Measurements from ENCODE around the gene COL25A1. TPM values are rescaled to one million over a fixed set of nuclear protein-coding genes. Genes with fewer than 3 reads are reported as not detected.
"Not testable (repeated sequence)": the region's sequence is repeated elsewhere in the genome, so short reads cannot be mapped to it uniquely, and the experiment has no call there.

The COL25A1 gene
- total RNA-seq, 6 donors from 2014 or later = 0.15 to 0.79 (median 0.27) TPM; not detected in 2

DNA sequence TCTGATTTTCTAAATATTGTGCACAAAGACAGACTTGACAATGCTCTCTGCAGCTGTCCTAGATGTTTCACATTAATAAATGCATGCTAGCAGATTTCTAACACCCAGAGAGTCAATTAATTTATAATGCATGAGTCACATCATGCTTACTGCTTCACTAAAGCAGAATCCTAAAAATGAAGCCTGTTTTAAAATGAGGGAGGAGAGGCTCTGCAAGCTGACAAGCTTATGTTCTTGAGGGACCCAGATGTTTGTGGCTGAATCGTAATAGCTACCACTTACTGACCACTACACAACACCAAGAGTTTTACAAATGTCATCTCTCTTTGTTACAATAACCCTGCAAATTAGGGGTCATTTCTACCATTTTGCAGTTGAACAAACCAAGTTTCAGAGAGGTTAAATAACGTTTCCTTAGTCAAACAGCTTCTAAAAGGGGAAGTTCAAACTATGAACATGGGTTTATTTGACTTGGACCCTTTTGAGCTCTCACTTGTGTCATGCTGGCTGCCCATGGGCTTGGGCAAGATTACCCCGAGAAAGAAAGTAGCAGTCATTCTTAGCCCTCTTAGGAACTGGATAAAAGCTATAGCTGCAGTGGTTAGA, 276.9 kb downstream of the COL25A1 start:
- Histone ChIP-seq H3K4me3 (no peak overlapping the region), H3K4me1 (no peaks in the 10 kb centered on the region), H3K27me3 (no peaks in the 10 kb centered on the region), H3K9me3 (no peaks in the 10 kb centered on the region), H3K27ac (no peak overlapping the region), H3K36me3 (no peaks in the 10 kb centered on the region)
- ATAC-seq (ENCODE audit: low FRiP score in 2 of 2) (no peak), DNase-seq (no peak)
- TF ChIP-seq, protein P1, sequence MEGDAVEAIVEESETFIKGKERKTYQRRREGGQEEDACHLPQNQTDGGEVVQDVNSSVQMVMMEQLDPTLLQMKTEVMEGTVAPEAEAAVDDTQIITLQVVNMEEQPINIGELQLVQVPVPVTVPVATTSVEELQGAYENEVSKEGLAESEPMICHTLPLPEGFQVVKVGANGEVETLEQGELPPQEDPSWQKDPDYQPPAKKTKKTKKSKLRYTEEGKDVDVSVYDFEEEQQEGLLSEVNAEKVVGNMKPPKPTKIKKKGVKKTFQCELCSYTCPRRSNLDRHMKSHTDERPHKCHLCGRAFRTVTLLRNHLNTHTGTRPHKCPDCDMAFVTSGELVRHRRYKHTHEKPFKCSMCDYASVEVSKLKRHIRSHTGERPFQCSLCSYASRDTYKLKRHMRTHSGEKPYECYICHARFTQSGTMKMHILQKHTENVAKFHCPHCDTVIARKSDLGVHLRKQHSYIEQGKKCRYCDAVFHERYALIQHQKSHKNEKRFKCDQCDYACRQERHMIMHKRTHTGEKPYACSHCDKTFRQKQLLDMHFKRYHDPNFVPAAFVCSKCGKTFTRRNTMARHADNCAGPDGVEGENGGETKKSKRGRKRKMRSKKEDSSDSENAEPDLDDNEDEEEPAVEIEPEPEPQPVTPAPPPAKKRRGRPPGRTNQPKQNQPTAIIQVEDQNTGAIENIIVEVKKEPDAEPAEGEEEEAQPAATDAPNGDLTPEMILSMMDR (IDR thresholded peaks at IDR 0.05) = no peak
- TF ChIP-seq POLR2A (IDR thresholded peaks at IDR 0.05) (no peak), POLR2AphosphoS5 (IDR thresholded peaks at IDR 0.05) (no peak), EP300 (IDR thresholded peaks at IDR 0.05) (no peak)
- WGBS, 2 donors = 57 to 70% methylated on average over 3 of the region's 3 CpGs

DNA sequence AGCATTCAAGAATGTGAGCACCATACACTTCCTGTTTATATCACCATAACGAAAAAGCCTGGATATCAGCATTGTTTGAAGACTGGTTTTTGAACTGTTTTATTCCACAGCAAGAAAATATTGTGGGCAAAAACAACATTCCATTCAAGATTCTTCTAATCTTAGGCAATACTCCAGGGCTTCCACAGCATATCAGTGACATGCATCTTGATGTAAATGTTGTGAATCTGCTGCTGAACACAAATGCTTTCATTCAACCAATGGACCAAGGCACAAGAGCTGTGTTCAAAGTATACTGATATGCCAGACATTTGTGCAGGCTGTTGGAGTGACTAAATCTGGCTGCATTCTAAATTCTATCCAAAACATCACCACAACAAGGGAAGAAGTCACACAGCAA, 279.5 kb downstream of the COL25A1 start:
- 29 to 42% methylated on average over 1 of the region's 1 CpG for WGBS, 2 donors
- no peak overlapping the region for H3K27ac ChIP-seq
- TF ChIP-seq EP300 (IDR thresholded peaks at IDR 0.05) (no peak), POLR2AphosphoS5 (IDR thresholded peaks at IDR 0.05) (no peak), POLR2A (IDR thresholded peaks at IDR 0.05) (no peak)
- TF ChIP-seq, protein P1 (IDR thresholded peaks at IDR 0.05) = no peak

DNA sequence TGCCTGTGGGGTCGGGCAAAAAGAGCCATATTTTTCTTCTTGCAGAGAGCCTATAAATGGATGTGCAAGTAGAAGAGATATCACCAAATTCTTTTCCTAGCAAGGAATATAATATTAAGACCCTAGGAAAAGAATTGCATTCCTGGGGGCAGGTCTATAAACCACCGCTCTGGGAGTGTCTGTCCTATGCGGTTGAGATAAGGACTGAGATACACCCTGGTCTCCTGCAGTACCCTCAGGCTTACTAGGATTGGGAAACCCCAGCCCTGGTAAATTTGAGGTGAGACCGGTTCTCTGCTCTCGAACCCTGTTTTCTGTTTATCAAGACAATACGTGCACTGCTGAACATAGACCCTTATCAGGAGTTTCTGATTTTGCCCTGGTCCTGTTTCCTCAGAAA, 280.8 kb downstream of the COL25A1 start:
- H3K4me3 ChIP-seq; DNase-seq; H3K27me3 ChIP-seq; ATAC-seq (ENCODE audit: low FRiP score in 2 of 2); H3K4me1 ChIP-seq; H3K36me3 ChIP-seq; H3K9me3 ChIP-seq; H3K27ac ChIP-seq: not testable (repeated sequence)
- 97 to 98% methylated on average over 6 of the region's 6 CpGs for WGBS, 2 donors

More for the DNA sequence above, 279.5 kb downstream of the COL25A1 start:
- Histone ChIP-seq H3K36me3 (no peaks in the 10 kb centered on the region), H3K9me3 (no peaks in the 10 kb centered on the region), H3K4me3 (no peak overlapping the region), H3K4me1 (no peaks in the 10 kb centered on the region), H3K27me3 (no peaks in the 10 kb centered on the region)
- ATAC-seq (ENCODE audit: low FRiP score in 2 of 2) (no peak), DNase-seq (no peak)

DNA sequence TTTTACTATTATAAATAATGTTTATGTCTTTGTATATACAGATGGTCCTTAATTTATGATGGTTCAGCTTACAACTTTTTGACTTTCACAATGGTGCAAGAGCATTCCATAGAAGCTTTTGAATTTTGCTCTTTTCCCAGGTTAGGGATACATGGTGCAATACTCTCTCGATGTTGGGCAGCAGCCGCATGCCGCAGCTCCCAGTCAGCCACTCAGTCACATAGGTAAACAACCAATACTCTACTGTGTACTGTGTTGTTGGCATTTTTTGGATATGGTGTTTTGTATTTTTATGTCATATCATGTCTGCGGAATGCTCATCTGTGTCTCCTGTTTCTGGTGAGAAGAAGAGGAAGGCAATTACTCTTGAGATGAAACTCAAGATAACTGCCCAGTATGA, 281.6 kb downstream of the COL25A1 start:
- DNase-seq = no peak
- no peaks in the 10 kb centered on the region for H3K4me1 ChIP-seq
- WGBS, 2 donors = 94% methylated on average over 4 of the region's 4 CpGs
- no peaks in the 10 kb centered on the region for H3K9me3 ChIP-seq
- H3K27me3 ChIP-seq = no peaks in the 10 kb centered on the region
- no peak for ATAC-seq (ENCODE audit: low FRiP score in 2 of 2)
- TF ChIP-seq POLR2A (IDR thresholded peaks at IDR 0.05) (no peak), EP300 (IDR thresholded peaks at IDR 0.05) (no peak), POLR2AphosphoS5 (IDR thresholded peaks at IDR 0.05) (no peak)
- TF ChIP-seq, protein P1 (IDR thresholded peaks at IDR 0.05) = no peak
- H3K27ac ChIP-seq = no peak overlapping the region
- H3K4me3 ChIP-seq = no peak overlapping the region
- no peaks in the 10 kb centered on the region for H3K36me3 ChIP-seq

DNA sequence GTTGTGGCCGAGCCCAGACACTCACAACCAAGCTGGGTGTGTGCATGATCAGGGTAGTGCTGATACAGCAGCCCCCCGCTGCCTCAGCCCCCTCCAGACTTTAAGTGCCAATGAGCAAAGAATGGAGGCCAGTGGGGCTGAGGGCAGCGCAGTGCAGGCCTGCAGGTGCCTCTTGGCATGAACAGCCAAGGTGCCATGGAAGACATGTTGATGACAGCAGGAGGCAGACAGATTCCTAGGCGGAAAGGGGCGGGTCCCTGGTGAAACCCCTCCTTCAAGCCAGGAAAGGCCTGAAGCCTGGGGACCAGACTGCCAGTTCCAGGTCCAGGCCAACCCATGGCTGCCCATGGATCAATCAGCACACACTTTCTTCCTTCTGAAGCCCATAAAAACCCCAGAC, 286.3 kb downstream of the COL25A1 start:
- ATAC-seq (ENCODE audit: low FRiP score in 2 of 2) (peak; percentile 23 to 27), DNase-seq (peak in 1 of 2 donors; percentile 39)
- Histone ChIP-seq H3K9me3 (no peaks in the 10 kb centered on the region), H3K4me3 (no peak overlapping the region), H3K27ac (no peak overlapping the region), H3K27me3 (no peaks in the 10 kb centered on the region), H3K36me3 (no peaks in the 10 kb centered on the region), H3K4me1 (no peaks in the 10 kb centered on the region)
- TF ChIP-seq POLR2A (IDR thresholded peaks at IDR 0.05) (no peak), EP300 (IDR thresholded peaks at IDR 0.05) (no peak), POLR2AphosphoS5 (IDR thresholded peaks at IDR 0.05) (no peak)
- TF ChIP-seq, protein P1 (IDR thresholded peaks at IDR 0.05) = no peak
- WGBS, 2 donors = 88% methylated on average over 5 of the region's 5 CpGs; no CpG with 5 or more reads in 1 of the 2 donors

All from upper lobe of left lung (tissue), 6 donors.